NCI-H2196 treated with DMSO at 0.1 percent for 48 hours (cell line): ENCODE results near the gene PRKAG1.

Source experiments
- DNase-seq: peaks from one replicate; lab custom pipeline; 2025; ENCODE audit not compliant: unreplicated experiment; lab: John Stamatoyannopoulos, UW

Gene PRKAG1

GRCh38 chr12:49050507-49051372 is 32.2 kb upstream of the PRKAG1 start:
- no peak for DNase-seq

- no peak for DNase-seq
These were observed 31.1 kb upstream of the PRKAG1 start for GRCh38 chr12:49049566-49050224.

GRCh38 chr12:49048953-49049352 is 30.4 kb upstream of the PRKAG1 start:
- DNase-seq, result no peak

DNA sequence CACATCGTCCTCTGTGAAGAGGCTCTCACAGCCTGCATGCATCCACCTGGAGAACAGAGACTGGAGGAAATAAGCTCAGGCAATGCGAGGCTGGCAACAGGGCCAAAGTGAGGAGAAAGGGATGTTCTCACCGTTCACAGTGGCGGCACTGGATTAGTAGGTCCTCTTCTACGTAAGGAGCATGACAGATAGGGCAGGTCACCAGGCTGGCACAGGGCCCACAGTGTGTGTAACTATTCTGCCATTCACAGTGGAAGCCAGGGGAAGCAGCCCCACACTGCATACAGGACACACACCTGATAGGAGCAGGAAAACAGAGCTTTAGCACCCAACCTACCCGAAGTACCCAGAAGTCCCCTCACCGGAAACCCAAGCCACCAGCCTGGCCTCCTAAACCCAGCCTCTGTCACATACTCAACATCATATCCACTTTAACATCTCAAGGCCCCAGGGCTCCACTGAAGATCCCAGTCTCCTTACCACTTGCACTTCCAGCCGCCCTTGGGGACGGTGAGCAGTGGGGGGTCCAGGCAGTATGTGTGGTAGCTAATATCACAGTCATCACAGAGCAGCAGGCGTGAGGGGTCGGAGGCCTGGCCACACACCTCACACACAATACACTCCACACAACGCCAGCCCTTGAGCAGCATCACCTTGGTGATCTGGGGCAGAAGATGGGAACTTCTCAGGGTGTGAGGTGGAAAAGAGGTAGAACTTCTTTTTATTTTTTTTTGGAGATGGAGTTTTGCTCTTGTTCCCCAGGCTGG is 27.7 kb upstream of the PRKAG1 start:
- no peak for DNase-seq

- DNase-seq, result no peak
These were observed 26.1 kb upstream of the PRKAG1 start for GRCh38 chr12:49044660-49045059.

- no peak for DNase-seq
These were observed 25.3 kb upstream of the PRKAG1 start for GRCh38 chr12:49043856-49044258.

- no peak for DNase-seq
These were observed 24.7 kb upstream of the PRKAG1 start for GRCh38 chr12:49043241-49043640.

GRCh38 chr12:49041881-49042484 is 23.4 kb upstream of the PRKAG1 start:
- no peak for DNase-seq

GRCh38 chr12:49041036-49041880 is 22.7 kb upstream of the PRKAG1 start:
- DNase-seq, result no peak

DNA sequence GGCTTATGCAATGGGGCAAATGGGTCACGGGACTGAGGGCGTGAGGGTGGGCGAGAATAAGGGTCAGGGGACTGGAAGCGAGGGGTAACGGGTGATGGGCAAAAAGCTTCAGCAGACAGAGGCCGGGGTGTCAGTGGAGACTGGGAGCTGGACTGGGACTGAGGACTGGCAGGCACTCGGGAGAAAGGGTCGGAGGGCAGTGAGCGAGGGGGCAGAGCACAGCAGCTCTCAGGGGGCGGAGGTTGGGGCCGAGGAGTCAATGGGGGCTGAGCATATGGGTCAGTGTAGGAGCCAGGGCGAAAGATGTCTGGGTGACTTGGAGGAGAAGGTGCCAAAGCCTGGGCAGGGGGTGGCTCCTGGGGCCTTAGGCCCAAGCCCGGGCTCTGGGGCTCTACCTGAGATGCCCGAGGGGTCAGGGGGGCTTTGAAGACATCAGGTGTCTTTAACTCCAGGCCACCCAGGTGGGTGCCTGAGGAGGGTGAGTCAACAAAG is 21.8 kb upstream of the PRKAG1 start:
- no peak for DNase-seq

- DNase-seq, result no peak
These were observed 21.1 kb upstream of the PRKAG1 start for GRCh38 chr12:49039421-49040363.

DNA sequence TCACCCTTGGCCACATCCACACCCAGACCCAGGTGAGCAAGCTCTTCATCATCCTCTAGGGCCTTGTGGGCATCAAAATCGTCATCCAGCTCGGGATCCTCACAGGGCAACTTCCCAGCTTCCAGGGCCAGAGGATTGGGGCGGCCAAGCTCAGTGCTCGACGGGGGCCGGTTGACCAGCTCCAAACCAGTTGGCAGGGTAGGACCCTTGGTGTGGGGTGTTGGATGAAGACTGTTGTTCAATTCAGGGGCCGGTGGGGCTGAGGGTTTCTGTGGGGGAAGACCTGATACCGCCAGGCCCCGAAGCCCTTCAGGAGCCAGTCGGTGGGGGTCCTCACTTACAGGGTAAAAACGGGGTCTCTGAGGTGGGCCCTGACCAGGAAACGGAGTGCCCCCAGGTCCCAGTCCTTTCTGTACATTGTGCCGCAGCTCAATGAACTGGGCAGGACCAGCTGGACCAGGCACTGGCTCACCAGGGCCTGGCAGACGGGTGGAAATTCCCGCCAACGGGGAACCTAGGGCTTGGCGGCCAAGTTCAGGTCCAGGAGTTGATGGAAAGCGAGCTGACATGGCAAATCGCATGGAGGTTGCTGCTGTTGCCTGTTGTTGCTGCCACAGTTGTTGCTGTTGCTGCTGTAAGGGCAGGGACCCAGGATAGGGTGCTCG is 19.8 kb upstream of the PRKAG1 start:
- DNase-seq, result no peak

DNA sequence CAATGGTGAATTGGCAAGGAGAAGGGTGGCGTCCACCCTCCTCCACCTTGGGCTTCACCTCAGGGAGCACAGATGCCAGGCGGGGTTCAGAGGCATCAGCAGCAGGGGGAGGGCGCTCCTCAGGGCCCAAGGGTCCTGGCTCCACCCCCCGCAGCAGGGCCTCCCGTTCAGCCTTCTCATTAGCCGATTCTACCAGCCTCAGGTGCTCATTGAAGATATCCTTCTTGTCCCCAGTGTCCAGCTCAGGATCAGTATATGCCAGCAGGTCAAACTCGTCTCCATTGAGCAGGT is 19.3 kb upstream of the PRKAG1 start:
- no peak for DNase-seq

DNA sequence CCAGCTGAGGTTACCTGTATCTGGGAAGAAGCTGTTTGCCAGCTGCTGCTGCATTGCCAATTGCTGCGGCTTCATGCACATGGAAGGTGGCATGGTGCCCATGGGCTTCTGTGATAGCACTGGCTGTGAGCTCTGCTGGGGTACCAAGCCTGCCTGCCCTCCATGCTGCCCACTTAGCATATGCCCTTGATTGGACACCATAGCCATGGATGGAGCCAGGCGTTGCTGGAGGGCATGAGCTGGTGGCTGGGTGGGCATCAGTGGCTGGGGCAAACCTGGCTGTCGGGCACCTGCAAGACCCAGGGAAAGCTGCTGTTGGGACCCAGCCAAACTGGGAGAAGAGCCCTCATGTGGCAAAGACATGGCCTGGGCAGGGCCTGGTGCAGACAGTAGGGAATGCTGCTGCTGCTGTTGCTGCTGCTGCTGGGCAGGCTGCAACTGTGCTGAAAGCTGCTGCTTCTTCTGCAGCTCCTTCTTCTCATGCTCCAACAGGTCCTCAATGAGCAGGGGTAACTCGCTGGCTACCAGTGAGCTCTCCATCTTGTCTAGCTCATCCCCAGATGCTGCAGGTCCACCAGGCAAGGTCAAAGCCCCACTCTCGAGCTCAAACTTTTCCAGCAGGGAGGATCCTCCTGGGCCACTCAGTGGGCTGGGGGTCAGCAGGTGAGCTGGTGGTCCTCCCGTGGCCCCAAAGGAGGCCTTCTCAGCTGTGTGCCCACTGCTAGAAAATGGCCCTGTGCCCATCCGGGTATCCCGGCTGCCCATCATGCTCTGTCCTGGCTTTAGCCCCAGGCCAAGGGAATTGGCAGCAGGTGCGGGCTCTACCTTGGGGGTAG is 18.8 kb upstream of the PRKAG1 start:
- no peak for DNase-seq

GRCh38 chr12:49036029-49036428 is 17.5 kb upstream of the PRKAG1 start:
- DNase-seq, result no peak

- DNase-seq, result no peak
These were observed 15.7 kb upstream of the PRKAG1 start for GRCh38 chr12:49034286-49034622.

- no peak for DNase-seq
These were observed 15.2 kb upstream of the PRKAG1 start for GRCh38 chr12:49033611-49034285.
